Activated B cell treated with CpG ODN at 0.5 μM for 24 hours (primary cell): Measurements from ENCODE around the gene PRKAR1B. TPM values are rescaled to one million over a fixed set of nuclear protein-coding genes. Genes with fewer than 3 reads are reported as not detected.

Experiments
- ATAC-seq: fragments of 200-7000 bp; cut with Tn5 transposase; one replicate; pipeline ENCODE4 v1.10.0; 2021; ENCODE audit warnings: low read depth, mild to moderate bottlenecking, moderate library complexity
- CTCF ChIA-PET: fragments of 350-600 bp; sonication (Branson Sonifier 250); formaldehyde crosslinking; loops from one replicate; lab custom pipeline; 2021; ENCODE audit warnings: antibody characterized with exemption; lab: Charles Lee
- POLR2A ChIA-PET: fragments of 350-600 bp; sonication (Branson Sonifier 250); formaldehyde crosslinking; loops from one replicate; lab custom pipeline; 2021; ENCODE audit warnings: antibody characterized with exemption; lab: Charles Lee
- DNase-seq: peaks from one replicate; pipeline ENCODE4 v3.0.0; 2022
- H3K27ac Mint-ChIP-seq: one replicate; pipeline ENCODE4 v1.8.0; 2020; ENCODE audit warnings: mixed read lengths
- H3K27me3 Mint-ChIP-seq: one replicate; pipeline ENCODE4 v1.8.0; 2021; ENCODE audit warnings: mixed read lengths
- H3K36me3 Mint-ChIP-seq: one replicate; pipeline ENCODE4 v1.8.0; 2021; ENCODE audit warnings: low read depth, mixed read lengths
- H3K4me1 Mint-ChIP-seq: one replicate; pipeline ENCODE4 v1.8.0; 2021; ENCODE audit warnings: mixed read lengths
- H3K4me3 Mint-ChIP-seq: one replicate; pipeline ENCODE4 v1.8.0; 2020; ENCODE audit warnings: mild to moderate bottlenecking, mixed read lengths
- H3K9me3 Mint-ChIP-seq: one replicate; pipeline ENCODE4 v1.8.0; 2020; ENCODE audit warnings: mixed read lengths
- CTCF ChIP-seq: fragments of 200-600 bp; IDR thresholded peaks from one replicate; pipeline ENCODE4 v1.8.0; 2022; ENCODE audit warnings: antibody characterized with exemption, mild to moderate bottlenecking
- intact Hi-C: fragments of 100-400 bp; cut with micrococcal nuclease; formaldehyde crosslinking; loops from one replicate; pipeline ENCODE4 v1.15.1; 2024
- total RNA-seq: library from RNA; stranded (reverse); gene quantifications from 2 replicates; pipeline ENCODE4 v1.2.3, GENCODE V29; 2022

The PRKAR1B gene
- total RNA-seq, 1 donor from 2014 or later, result 17.5 TPM

GRCh38 chr7:562789-563628, 164.1 kb downstream of the PRKAR1B start:
- no peak overlapping the region for H3K27ac Mint-ChIP-seq
- TF ChIP-seq CTCF, result no peak
- H3K4me3 Mint-ChIP-seq, result no peak overlapping the region
- no peaks in the 10 kb centered on the region for H3K9me3 Mint-ChIP-seq
- no peaks in the 10 kb centered on the region for H3K27me3 Mint-ChIP-seq
- intact Hi-C loops, result no loop called here
- no peak for DNase-seq
- ATAC-seq, result no peak
- no peaks in the 10 kb centered on the region for H3K36me3 Mint-ChIP-seq
- CTCF ChIA-PET, result no interaction called here
- POLR2A ChIA-PET, result no interaction called here
- no peaks in the 10 kb centered on the region for H3K4me1 Mint-ChIP-seq

GRCh38 chr7:562374-562675, 164.8 kb downstream of the PRKAR1B start:
- CTCF ChIA-PET, result no interaction called here
- no peak overlapping the region for H3K4me3 Mint-ChIP-seq
- no peak for ATAC-seq
- no peaks in the 10 kb centered on the region for H3K36me3 Mint-ChIP-seq
- H3K27ac Mint-ChIP-seq, result no peak overlapping the region
- TF ChIP-seq CTCF, result no peak
- no peaks in the 10 kb centered on the region for H3K27me3 Mint-ChIP-seq
- intact Hi-C loops, result no loop called here
- POLR2A ChIA-PET, result no interaction called here
- H3K4me1 Mint-ChIP-seq, result no peaks in the 10 kb centered on the region
- DNase-seq, result no peak
- no peaks in the 10 kb centered on the region for H3K9me3 Mint-ChIP-seq

GRCh38 chr7:561631-562373, 165.3 kb downstream of the PRKAR1B start:
- intact Hi-C loops, result no loop called here
- H3K4me3 Mint-ChIP-seq, result no peak overlapping the region
- no peak for TF ChIP-seq CTCF
- no peaks in the 10 kb centered on the region for H3K27me3 Mint-ChIP-seq
- ATAC-seq, result no peak
- ChIA-PET POLR2A (no interaction called here), CTCF (no interaction called here)
- H3K27ac Mint-ChIP-seq, result no peak overlapping the region
- DNase-seq, result no peak
- H3K36me3 Mint-ChIP-seq, result no peaks in the 10 kb centered on the region
- H3K4me1 Mint-ChIP-seq, result no peaks in the 10 kb centered on the region
- H3K9me3 Mint-ChIP-seq, result no peaks in the 10 kb centered on the region

- H3K36me3 Mint-ChIP-seq, result no peaks in the 10 kb centered on the region
- TF ChIP-seq CTCF, result no peak
- ChIA-PET POLR2A (no interaction called here), CTCF (no interaction called here)
- H3K4me1 Mint-ChIP-seq, result no peaks in the 10 kb centered on the region
- no peak overlapping the region for H3K4me3 Mint-ChIP-seq
- H3K9me3 Mint-ChIP-seq, result no peaks in the 10 kb centered on the region
- intact Hi-C loops, result no loop called here
- H3K27me3 Mint-ChIP-seq, result no peaks in the 10 kb centered on the region
- DNase-seq, result no peak
- no peak for ATAC-seq
- no peak overlapping the region for H3K27ac Mint-ChIP-seq
Measured at GRCh38 chr7:560966-561630, 166.0 kb downstream of the PRKAR1B start.

- ChIA-PET CTCF (no interaction called here), POLR2A (no interaction called here)
- H3K27me3 Mint-ChIP-seq, result no peaks in the 10 kb centered on the region
- H3K4me1 Mint-ChIP-seq, result no peaks in the 10 kb centered on the region
- no peak for TF ChIP-seq CTCF
- H3K36me3 Mint-ChIP-seq, result no peaks in the 10 kb centered on the region
- DNase-seq (no peak), ATAC-seq (no peak)
- no peak overlapping the region for H3K4me3 Mint-ChIP-seq
- H3K9me3 Mint-ChIP-seq, result no peaks in the 10 kb centered on the region
- intact Hi-C loops, result no loop called here
- no peak overlapping the region for H3K27ac Mint-ChIP-seq
Measured at GRCh38 chr7:559396-559705, 167.7 kb downstream of the PRKAR1B start.
